Naive thymus-derived CD4-positive, alpha-beta T cell (primary cell): ENCODE measurements around the gene LRMDA. TPM values are rescaled to one million over a fixed set of nuclear protein-coding genes. Genes with fewer than 3 reads are reported as not detected.

ENCODE experiments used
- ATAC-seq: fragments of 150-1000 bp; cut with Tn5 transposase; 2 replicates; pipeline ENCODE4 v1.10.0; 2021; ENCODE audit warnings: mild to moderate bottlenecking, moderate library complexity
- CTCF ChIA-PET: fragments of 350-600 bp; sonication (Branson Sonifier 250); formaldehyde crosslinking; loops from one replicate; lab custom pipeline; 2021; ENCODE audit warnings: antibody characterized with exemption; lab: Charles Lee
- POLR2A ChIA-PET: fragments of 350-600 bp; sonication (Branson Sonifier 250); formaldehyde crosslinking; loops from one replicate; lab custom pipeline; 2021; ENCODE audit warnings: antibody characterized with exemption, inconsistent platforms; lab: Charles Lee
- DNase-seq, 9 donors: peaks; one replicate each; pipeline versions ENCODE4 v3.0.0 to v3.0.0-alpha.2; 2020 to 2022; ENCODE audit warnings: mixed read lengths in 1 of 9
- H3K27ac ChIP-seq: one replicate; pipeline ENCODE4 v1.7.0; 2013; ENCODE audit warnings: mild to moderate bottlenecking, low read depth, low read length, moderate library complexity
- H3K27me3 ChIP-seq, 2 donors: one replicate each; pipeline ENCODE4 v1.7.0; 2013; ENCODE audit warnings: low read length in 2 of 2, mild to moderate bottlenecking in 2 of 2, moderate library complexity in 2 of 2; ENCODE audit not compliant: control insufficient read depth in 2 of 2, insufficient read depth in 2 of 2
- H3K36me3 ChIP-seq, 3 experiments: 1 replicate in 2 of 3; 2 replicates in 1 of 3; pipeline ENCODE4 v1.7.0; 2013; ENCODE audit warnings: low read length in 3 of 3, mild to moderate bottlenecking in 3 of 3, moderate library complexity in 1 of 3; ENCODE audit not compliant: insufficient read depth in 3 of 3, control insufficient read depth in 2 of 3
- H3K4me1 ChIP-seq, 2 donors: one replicate each; pipeline ENCODE4 v1.7.0; 2013; ENCODE audit warnings: low read length in 2 of 2, mild to moderate bottlenecking in 2 of 2, moderate library complexity in 1 of 2; ENCODE audit not compliant: control insufficient read depth in 2 of 2, insufficient read depth in 2 of 2
- H3K4me3 ChIP-seq: 2 replicates; pipeline ENCODE4 v1.7.0; 2013; ENCODE audit warnings: mild to moderate bottlenecking, low read length
- H3K9me3 ChIP-seq, 3 experiments: 1 replicate in 2 of 3; 2 replicates in 1 of 3; pipeline ENCODE4 v1.7.0; 2013; ENCODE audit warnings: low read length in 3 of 3; ENCODE audit not compliant: control insufficient read depth in 2 of 3
- H3K27ac Mint-ChIP-seq, 9 donors: one replicate each; pipeline ENCODE4 v1.8.0; 2020 to 2022; ENCODE audit warnings: mixed read lengths in 9 of 9, mild to moderate bottlenecking in 8 of 9, moderate library complexity in 5 of 9, inconsistent platforms in 2 of 9
- H3K27me3 Mint-ChIP-seq, 5 donors: one replicate each; pipeline ENCODE4 v1.8.0; 2021 to 2022; ENCODE audit warnings: mixed read lengths in 5 of 5, mild to moderate bottlenecking in 1 of 5
- H3K36me3 Mint-ChIP-seq, 5 donors: one replicate each; pipeline ENCODE4 v1.8.0; 2020 to 2022; ENCODE audit warnings: mixed read lengths in 5 of 5, mild to moderate bottlenecking in 3 of 5, inconsistent platforms in 1 of 5
- H3K4me1 Mint-ChIP-seq, 7 donors: one replicate each; pipeline ENCODE4 v1.8.0; 2020 to 2022; ENCODE audit warnings: mixed read lengths in 7 of 7, mild to moderate bottlenecking in 3 of 7, inconsistent platforms in 1 of 7
- H3K4me3 Mint-ChIP-seq, 10 donors: one replicate each; pipeline ENCODE4 v1.8.0; 2020 to 2022; ENCODE audit warnings: mild to moderate bottlenecking in 10 of 10, mixed read lengths in 10 of 10, moderate library complexity in 6 of 10, inconsistent platforms in 2 of 10
- H3K9me3 Mint-ChIP-seq, 11 donors: one replicate each; pipeline ENCODE4 v1.8.0; 2020 to 2022; ENCODE audit warnings: mixed read lengths in 11 of 11, mild to moderate bottlenecking in 4 of 11, inconsistent platforms in 1 of 11, moderate library complexity in 1 of 11
- intact Hi-C, 2 donors: fragments of 100-400 bp; cut with micrococcal nuclease; formaldehyde crosslinking; loops; one replicate each; pipeline ENCODE4 v1.15.1; 2023
- polyA plus RNA-seq, 2 donors: library from polyadenylated mRNA; unstranded; fragments of 300-500 nt; fragmentation: Illumina TruSeq; gene quantifications; one replicate each; pipeline ENCODE4 v1.2.3, GENCODE V29; 2021
- total RNA-seq, 6 experiments: library from RNA in 5 of 6; stranded (reverse) in 5 of 6; gene quantifications; 1 replicate in 5 of 6; 2 replicates in 1 of 6; pipeline ENCODE4 v1.2.3 and lab custom pipeline; 2021 to 2026

LRMDA gene
- total and polyA plus RNA-seq, 7 experiments from 2014 or later: 0.57 to 14.9 (median 3.0) TPM; not detected in 4

- no peak for ATAC-seq
- H3K4me3 Mint-ChIP-seq: no peak overlapping the region
- H3K9me3 Mint-ChIP-seq: peaks cover 0 to 2% (median 0%) of the 10 kb centered on the region in 11 donors
- ChIA-PET CTCF (no interaction called here), POLR2A (no interaction called here)
- Histone ChIP-seq H3K4me3 (no peak overlapping the region), H3K27me3 (no peaks in the 10 kb centered on the region), H3K36me3 (no peaks in the 10 kb centered on the region), H3K4me1 (no peaks in the 10 kb centered on the region), H3K9me3 (no peaks in the 10 kb centered on the region), H3K27ac (no peak overlapping the region)
- DNase-seq: no peak
- no peaks in the 10 kb centered on the region for H3K4me1 Mint-ChIP-seq
- no peak overlapping the region for H3K27ac Mint-ChIP-seq
- intact Hi-C loops: no loop called here
- peaks cover 0 to 9% (median 0%) of the 10 kb centered on the region in 5 donors for H3K27me3 Mint-ChIP-seq
- H3K36me3 Mint-ChIP-seq: no peaks in the 10 kb centered on the region
Observed at GRCh38 chr10:76331742-76332141, 900.3 kb downstream of the LRMDA start.

DNA sequence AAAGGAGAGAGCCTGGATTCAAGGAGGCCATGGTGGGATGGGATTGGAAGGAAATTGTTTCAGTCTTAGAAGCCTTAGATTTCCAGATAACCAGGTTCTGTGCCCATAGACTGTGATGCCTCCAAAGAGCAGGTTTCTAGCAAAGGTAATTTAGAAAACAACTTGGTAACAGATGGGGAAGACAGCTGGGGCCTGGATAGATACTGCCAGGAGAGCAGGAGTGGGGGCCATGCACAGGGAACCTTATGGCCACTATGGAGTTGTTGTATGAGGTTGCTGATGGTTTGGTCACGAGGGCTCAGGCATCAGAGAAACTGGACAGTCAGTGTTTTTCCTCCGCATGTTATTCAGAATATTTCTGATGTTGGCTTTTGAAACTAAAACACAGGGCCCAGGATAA is 901.9 kb downstream of the LRMDA start:
- DNase-seq (no peak), ATAC-seq (no peak)
- Mint-ChIP-seq H3K27me3 (peaks cover 0 to 9% (median 3%) of the 10 kb centered on the region in 5 donors), H3K4me1 (no peaks in the 10 kb centered on the region), H3K4me3 (no peak overlapping the region), H3K9me3 (peaks cover 0 to 3% (median 0%) of the 10 kb centered on the region in 11 donors), H3K36me3 (no peaks in the 10 kb centered on the region), H3K27ac (no peak overlapping the region)
- H3K27me3 ChIP-seq: no peaks in the 10 kb centered on the region
- intact Hi-C loops: no loop called here
- no peaks in the 10 kb centered on the region for H3K36me3 ChIP-seq
- ChIA-PET CTCF (interaction anchor here (0.6 kb wide), 1 partner anchor 155 kb away, joined by 3 read pairs; no protein-coding TSS in a partner anchor), POLR2A (interaction anchor here (0.6 kb wide), 1 partner anchor 99 kb away, joined by 3 read pairs; no protein-coding TSS in a partner anchor)
- no peak overlapping the region for H3K27ac ChIP-seq
- H3K9me3 ChIP-seq: no peaks in the 10 kb centered on the region
- H3K4me1 ChIP-seq: no peaks in the 10 kb centered on the region
- H3K4me3 ChIP-seq: no peak overlapping the region

DNA sequence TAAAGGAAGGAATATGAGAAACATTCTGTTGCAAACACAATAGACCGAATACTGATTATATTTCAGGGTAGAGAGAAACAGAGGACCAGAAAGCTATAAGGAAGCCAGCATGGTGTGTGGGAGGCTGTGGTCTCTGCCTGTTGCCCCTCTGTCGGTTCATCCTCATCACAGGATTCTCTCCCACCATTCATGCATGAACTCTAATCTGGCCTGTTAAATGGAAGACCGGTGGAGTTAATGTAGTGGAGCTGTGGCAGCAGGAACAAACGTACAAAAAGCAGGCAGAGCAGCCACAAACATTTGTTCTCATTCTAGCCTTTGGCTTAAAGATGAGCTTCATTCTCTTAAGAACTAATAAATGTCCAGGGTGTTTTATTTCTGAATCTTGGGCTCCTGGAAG is 902.4 kb downstream of the LRMDA start:
- intact Hi-C loops: no loop called here
- DNase-seq (no peak), ATAC-seq (no peak)
- H3K4me1 Mint-ChIP-seq: no peaks in the 10 kb centered on the region
- Histone ChIP-seq H3K27me3 (no peaks in the 10 kb centered on the region), H3K9me3 (no peaks in the 10 kb centered on the region), H3K4me1 (no peaks in the 10 kb centered on the region), H3K4me3 (no peak overlapping the region), H3K27ac (no peak overlapping the region), H3K36me3 (no peaks in the 10 kb centered on the region)
- peaks cover 0 to 9% (median 3%) of the 10 kb centered on the region in 5 donors for H3K27me3 Mint-ChIP-seq
- no peak overlapping the region for H3K27ac Mint-ChIP-seq
- CTCF ChIA-PET: interaction anchor here (0.6 kb wide), 1 partner anchor 154 kb away, joined by 3 read pairs; no protein-coding TSS in a partner anchor
- H3K9me3 Mint-ChIP-seq: peaks cover 0 to 3% (median 0%) of the 10 kb centered on the region in 11 donors
- POLR2A ChIA-PET: no interaction called here
- H3K4me3 Mint-ChIP-seq: no peak overlapping the region
- H3K36me3 Mint-ChIP-seq: no peaks in the 10 kb centered on the region

DNA sequence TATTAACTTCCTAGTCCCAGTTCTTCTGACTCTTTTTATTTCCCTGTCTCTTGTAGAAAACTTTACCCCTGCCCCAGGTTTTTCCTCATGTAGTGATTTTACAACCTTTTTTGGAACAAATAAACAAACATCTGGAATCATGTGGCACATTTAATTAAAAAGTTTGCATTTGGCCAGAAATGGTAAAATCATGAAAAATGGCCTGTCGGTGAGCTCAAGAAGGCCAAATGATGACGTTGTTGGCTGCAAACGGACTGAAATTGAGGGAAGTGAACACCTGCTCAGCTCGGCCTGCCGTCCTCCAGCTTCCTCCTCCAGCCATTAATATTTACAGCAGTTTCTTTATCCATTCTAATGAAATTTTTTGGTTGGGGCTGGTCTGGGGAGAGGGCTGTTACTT is 902.8 kb downstream of the LRMDA start:
- ATAC-seq: no peak
- POLR2A ChIA-PET: no interaction called here
- Mint-ChIP-seq H3K27ac (no peak overlapping the region), H3K9me3 (peaks cover 0 to 3% (median 0%) of the 10 kb centered on the region in 11 donors), H3K4me3 (no peak overlapping the region), H3K36me3 (no peaks in the 10 kb centered on the region), H3K27me3 (peaks cover 0 to 9% (median 3%) of the 10 kb centered on the region in 5 donors), H3K4me1 (no peaks in the 10 kb centered on the region)
- Histone ChIP-seq H3K9me3 (no peaks in the 10 kb centered on the region), H3K27me3 (no peaks in the 10 kb centered on the region), H3K4me3 (no peak overlapping the region), H3K27ac (no peak overlapping the region), H3K36me3 (no peaks in the 10 kb centered on the region), H3K4me1 (no peaks in the 10 kb centered on the region)
- CTCF ChIA-PET: interaction anchor here (0.6 kb wide), 1 partner anchor 154 kb away, joined by 3 read pairs; no protein-coding TSS in a partner anchor
- intact Hi-C loops: no loop called here
- DNase-seq: no peak

- no peaks in the 10 kb centered on the region for H3K36me3 Mint-ChIP-seq
- POLR2A ChIA-PET: no interaction called here
Observed at GRCh38 chr10:76336213-76336963, 905.0 kb downstream of the LRMDA start.

GRCh38 chr10:76337641-76338040 is 906.2 kb downstream of the LRMDA start:
- no peak overlapping the region for H3K27ac Mint-ChIP-seq
- peaks cover 0 to 3% (median 0%) of the 10 kb centered on the region in 5 donors for H3K27me3 Mint-ChIP-seq
- no peak for ATAC-seq
- Histone ChIP-seq H3K27ac (no peak overlapping the region), H3K27me3 (no peaks in the 10 kb centered on the region), H3K36me3 (no peaks in the 10 kb centered on the region), H3K4me3 (no peak overlapping the region), H3K4me1 (no peaks in the 10 kb centered on the region), H3K9me3 (no peaks in the 10 kb centered on the region)
- H3K4me3 Mint-ChIP-seq: no peak overlapping the region
- H3K36me3 Mint-ChIP-seq: no peaks in the 10 kb centered on the region
- no peaks in the 10 kb centered on the region for H3K4me1 Mint-ChIP-seq
- CTCF ChIA-PET: no interaction called here
- intact Hi-C loops: no loop called here
- no peak for DNase-seq
- H3K9me3 Mint-ChIP-seq: peaks cover 0 to 3% (median 0%) of the 10 kb centered on the region in 11 donors
- POLR2A ChIA-PET: no interaction called here

More at GRCh38 chr10:76336213-76336963, 905.0 kb downstream of the LRMDA start:
- Histone ChIP-seq H3K27me3 (no peaks in the 10 kb centered on the region), H3K4me3 (no peak overlapping the region), H3K9me3 (no peaks in the 10 kb centered on the region), H3K4me1 (no peaks in the 10 kb centered on the region), H3K27ac (no peak overlapping the region), H3K36me3 (no peaks in the 10 kb centered on the region)
- intact Hi-C loops: no loop called here
- peaks cover 0 to 3% (median 0%) of the 10 kb centered on the region in 11 donors for H3K9me3 Mint-ChIP-seq
- ATAC-seq (no peak), DNase-seq (no peak)
- H3K4me3 Mint-ChIP-seq: no peak overlapping the region
- H3K27ac Mint-ChIP-seq: no peak overlapping the region
- no peaks in the 10 kb centered on the region for H3K4me1 Mint-ChIP-seq
- peaks cover 0 to 8% (median 3%) of the 10 kb centered on the region in 5 donors for H3K27me3 Mint-ChIP-seq
- CTCF ChIA-PET: no interaction called here
